Glutamatergic neuron (in vitro differentiated cells): Measurements from ENCODE around the gene SH3PXD2A. TPM values are rescaled to one million over a fixed set of nuclear protein-coding genes. Genes with fewer than 3 reads are reported as not detected.

Experiments
- DNase-seq: peaks from one replicate; pipeline ENCODE4 v3.0.0; 2022
- H3K27ac Mint-ChIP-seq: one replicate; pipeline ENCODE4 v1.8.0; 2020; ENCODE audit warnings: mild to moderate bottlenecking, mixed read lengths, inconsistent platforms; ENCODE audit not compliant: unreplicated experiment
- H3K27me3 Mint-ChIP-seq: one replicate; pipeline ENCODE4 v1.8.0; 2020; ENCODE audit warnings: mild to moderate bottlenecking, moderate library complexity, mixed read lengths, inconsistent platforms; ENCODE audit not compliant: unreplicated experiment
- H3K36me3 Mint-ChIP-seq: one replicate; pipeline ENCODE4 v1.8.0; 2020; ENCODE audit warnings: mild to moderate bottlenecking, mixed read lengths, inconsistent platforms; ENCODE audit not compliant: unreplicated experiment
- H3K4me1 Mint-ChIP-seq: one replicate; pipeline ENCODE4 v1.8.0; 2020; ENCODE audit warnings: mild to moderate bottlenecking, low read depth, mixed read lengths, inconsistent platforms; ENCODE audit not compliant: unreplicated experiment
- H3K4me3 Mint-ChIP-seq: one replicate; pipeline ENCODE4 v1.8.0; 2020; ENCODE audit warnings: mild to moderate bottlenecking, mixed read lengths, inconsistent platforms; ENCODE audit not compliant: unreplicated experiment
- H3K9me3 Mint-ChIP-seq: one replicate; pipeline ENCODE4 v1.8.0; 2020; ENCODE audit warnings: mild to moderate bottlenecking, moderate library complexity, mixed read lengths, inconsistent platforms; ENCODE audit not compliant: unreplicated experiment
- CTCF ChIP-seq: fragments of 200-600 bp; sonication (generic); IDR thresholded peaks from one replicate; pipeline ENCODE4 v1.5.0; 2021; ENCODE audit not compliant: partially characterized antibody, unreplicated experiment
- total RNA-seq: library from RNA; stranded (reverse); fragmentation: NEBNext Ultra II Directional; extraction: Animal tissue kit (Norgen Biotek cat#: 25700); gene quantifications from one replicate; pipeline ENCODE4 v1.2.1, GENCODE V29; 2021; ENCODE audit not compliant: unreplicated experiment

The SH3PXD2A gene
- total RNA-seq, 1 donor from 2014 or later = 16.7 TPM

GRCh38 chr10:103605359-103606096 lies 249.8 kb downstream of the SH3PXD2A start:
- Mint-ChIP-seq H3K9me3 (peaks cover 4% of the 10 kb centered on the region), H3K27ac (no peak overlapping the region), H3K4me1 (no peaks in the 10 kb centered on the region), H3K4me3 (no peak overlapping the region), H3K27me3 (peaks cover 3% of the 10 kb centered on the region), H3K36me3 (peaks cover 11% of the 10 kb centered on the region)
- DNase-seq = no peak
- peak; percentile 68 for TF ChIP-seq CTCF

DNA sequence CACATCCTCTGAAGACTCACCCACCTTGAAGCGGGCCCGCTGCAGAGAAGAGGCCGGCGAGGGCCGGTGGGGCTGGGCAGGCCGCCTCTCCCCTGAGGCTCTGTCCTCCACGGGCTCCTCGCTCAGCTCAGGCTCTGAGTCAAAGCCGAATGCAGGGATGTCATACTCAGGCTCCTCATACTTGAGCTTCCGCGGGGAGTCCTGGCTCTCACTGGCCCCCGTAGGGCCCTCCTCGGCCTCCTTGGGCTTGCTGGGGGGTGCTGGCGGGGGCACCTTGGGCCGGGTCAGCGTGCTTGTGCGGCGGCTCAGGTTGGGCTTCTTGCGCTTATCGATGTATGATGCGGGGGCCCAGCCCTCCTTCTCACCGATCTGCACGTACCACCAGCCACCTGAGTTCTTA lies 252.0 kb downstream of the SH3PXD2A start:
- peaks cover 3% of the 10 kb centered on the region for H3K27me3 Mint-ChIP-seq
- H3K36me3 Mint-ChIP-seq = peaks cover 11% of the 10 kb centered on the region
- no peak overlapping the region for H3K27ac Mint-ChIP-seq
- H3K4me1 Mint-ChIP-seq = no peaks in the 10 kb centered on the region
- no peak overlapping the region for H3K4me3 Mint-ChIP-seq
- peaks cover 4% of the 10 kb centered on the region for H3K9me3 Mint-ChIP-seq
- DNase-seq = no peak
- TF ChIP-seq CTCF = no peak

DNA sequence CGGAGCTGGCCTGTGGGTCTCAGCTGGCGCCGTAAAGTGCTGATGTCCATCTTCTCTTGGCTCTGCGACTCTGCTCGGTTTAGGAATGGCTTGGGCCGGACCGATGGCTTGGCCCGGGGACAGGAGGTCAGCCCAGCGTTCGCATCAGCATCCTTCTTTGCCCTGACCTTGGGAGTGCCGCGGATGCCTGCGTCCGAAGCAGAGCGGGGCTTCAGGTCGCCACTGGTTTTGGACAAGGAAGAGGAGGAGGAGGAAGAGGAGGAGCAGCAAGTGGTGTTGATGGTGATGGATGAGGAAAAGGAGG lies 252.6 kb downstream of the SH3PXD2A start:
- H3K4me3 Mint-ChIP-seq = no peak overlapping the region
- peaks cover 2% of the 10 kb centered on the region for H3K9me3 Mint-ChIP-seq
- no peak for TF ChIP-seq CTCF
- DNase-seq = no peak
- no peak overlapping the region for H3K27ac Mint-ChIP-seq
- peaks cover 3% of the 10 kb centered on the region for H3K27me3 Mint-ChIP-seq
- peaks cover 11% of the 10 kb centered on the region for H3K36me3 Mint-ChIP-seq
- no peaks in the 10 kb centered on the region for H3K4me1 Mint-ChIP-seq

DNA sequence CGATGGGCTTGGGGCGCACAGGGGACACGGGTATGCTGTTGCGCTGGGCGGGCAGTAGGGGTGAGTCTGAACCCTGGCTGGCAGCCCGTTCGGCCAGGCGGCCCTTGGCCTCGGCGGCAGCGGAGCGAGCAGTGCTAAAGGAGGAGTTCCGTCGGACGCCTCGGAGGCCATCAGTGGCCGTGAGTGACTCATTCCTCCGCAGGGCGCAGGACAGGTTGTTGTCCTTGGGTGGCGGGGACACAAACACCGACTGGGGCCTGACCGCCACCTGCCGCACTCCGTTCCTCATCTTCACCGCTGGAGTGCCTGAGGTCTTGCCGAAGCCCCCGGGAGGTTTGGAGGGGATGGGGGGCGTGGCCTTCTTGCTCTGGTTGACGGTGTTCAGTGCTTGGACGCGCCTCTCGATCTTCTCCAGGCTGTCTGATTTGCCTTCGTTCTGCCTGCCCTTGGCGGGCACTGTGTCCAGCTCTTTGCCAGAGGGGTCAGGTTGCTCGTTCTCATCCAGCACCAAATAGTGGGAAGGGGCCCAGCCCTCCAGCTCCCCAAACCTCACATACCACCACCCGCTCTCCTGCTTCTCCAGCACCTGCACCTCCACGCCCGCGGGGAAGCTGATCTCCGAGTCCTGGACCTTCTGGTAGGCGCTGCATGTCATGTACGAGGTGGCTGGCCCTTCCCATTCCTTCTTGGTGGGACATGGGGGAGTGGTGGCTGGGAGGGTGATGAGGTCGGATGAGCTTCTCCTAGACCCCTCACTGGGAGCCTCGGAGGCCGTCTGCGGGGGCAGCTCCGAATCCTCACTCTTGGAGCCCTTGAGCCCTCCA lies 253.1 kb downstream of the SH3PXD2A start:
- peaks cover 2% of the 10 kb centered on the region for H3K9me3 Mint-ChIP-seq
- no peaks in the 10 kb centered on the region for H3K4me1 Mint-ChIP-seq
- no peak for TF ChIP-seq CTCF
- peaks cover 3% of the 10 kb centered on the region for H3K27me3 Mint-ChIP-seq
- no peak overlapping the region for H3K27ac Mint-ChIP-seq
- no peak for DNase-seq
- H3K4me3 Mint-ChIP-seq = no peak overlapping the region
- peaks cover 11% of the 10 kb centered on the region for H3K36me3 Mint-ChIP-seq
